HG03139 (cell line): ENCODE measurements around the gene CTBS.
"Not testable (repeated sequence)": the region's sequence is repeated elsewhere in the genome, so short reads cannot be mapped to it uniquely, and the experiment has no call there.

ENCODE experiments used
- ATAC-seq: cut with Tn5 transposase; IDR thresholded peaks from one replicate; pipeline ENCODE4 v1.9.1; 2021; ENCODE audit not compliant: unreplicated experiment

The CTBS gene

DNA sequence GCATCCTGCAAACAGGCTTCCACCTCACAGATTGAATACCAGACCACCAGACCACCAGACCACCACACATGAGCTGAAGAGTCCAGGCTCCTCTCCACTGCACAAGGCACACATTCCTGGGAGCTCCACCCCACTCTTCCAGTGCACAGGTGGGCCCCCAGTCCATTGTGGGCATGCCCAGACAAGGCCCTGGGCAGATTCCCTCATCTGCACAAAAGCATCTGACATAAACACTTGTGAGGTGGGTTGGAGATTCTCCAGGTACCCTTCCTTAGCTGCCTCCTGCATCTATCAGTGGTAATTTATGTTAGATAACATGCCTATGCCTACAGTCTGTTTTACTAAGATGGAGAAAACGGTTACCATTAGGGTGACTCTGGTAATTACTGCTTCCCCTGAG, 11.6 kb upstream of the CTBS start:
- no peak for ATAC-seq

DNA sequence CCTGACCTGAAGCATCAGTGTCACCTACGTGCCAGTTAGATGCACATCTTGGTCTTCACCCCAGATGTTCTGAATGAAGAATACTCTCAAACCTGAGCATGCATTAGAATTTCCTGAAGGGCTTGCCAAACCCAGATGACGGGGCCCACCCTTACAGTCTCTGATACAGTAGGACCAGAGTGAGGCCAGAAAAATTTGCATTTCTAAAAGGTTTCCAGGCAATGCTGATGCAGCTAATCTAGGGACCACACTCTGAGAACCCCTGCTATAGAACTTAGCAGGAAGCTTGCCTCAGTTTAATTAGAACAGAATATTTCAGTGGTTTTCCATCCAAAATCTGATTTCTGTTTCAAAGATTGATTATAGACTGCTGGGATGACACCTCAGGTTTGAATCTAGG, 9.9 kb upstream of the CTBS start:
- no peak for ATAC-seq

DNA sequence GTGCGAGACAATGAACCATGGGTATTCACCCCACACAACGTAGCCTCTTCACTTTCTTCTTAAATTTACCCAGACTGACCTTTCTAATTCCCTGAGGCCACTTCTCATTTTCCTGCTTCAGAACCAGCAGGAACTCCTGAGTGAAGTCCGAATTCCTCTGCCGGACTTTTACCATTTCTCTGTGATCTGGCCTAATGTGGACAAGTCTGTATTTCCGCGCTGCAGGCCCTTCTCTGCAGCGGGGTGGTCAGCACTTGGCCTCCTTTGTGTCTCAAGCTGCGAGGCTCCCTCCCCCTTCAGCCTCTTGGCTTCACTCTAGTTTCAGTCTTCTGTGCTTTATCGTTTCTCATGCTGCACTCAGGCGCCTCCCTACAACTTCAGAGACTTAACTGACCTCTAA, 9.4 kb upstream of the CTBS start:
- ATAC-seq: no peak

DNA sequence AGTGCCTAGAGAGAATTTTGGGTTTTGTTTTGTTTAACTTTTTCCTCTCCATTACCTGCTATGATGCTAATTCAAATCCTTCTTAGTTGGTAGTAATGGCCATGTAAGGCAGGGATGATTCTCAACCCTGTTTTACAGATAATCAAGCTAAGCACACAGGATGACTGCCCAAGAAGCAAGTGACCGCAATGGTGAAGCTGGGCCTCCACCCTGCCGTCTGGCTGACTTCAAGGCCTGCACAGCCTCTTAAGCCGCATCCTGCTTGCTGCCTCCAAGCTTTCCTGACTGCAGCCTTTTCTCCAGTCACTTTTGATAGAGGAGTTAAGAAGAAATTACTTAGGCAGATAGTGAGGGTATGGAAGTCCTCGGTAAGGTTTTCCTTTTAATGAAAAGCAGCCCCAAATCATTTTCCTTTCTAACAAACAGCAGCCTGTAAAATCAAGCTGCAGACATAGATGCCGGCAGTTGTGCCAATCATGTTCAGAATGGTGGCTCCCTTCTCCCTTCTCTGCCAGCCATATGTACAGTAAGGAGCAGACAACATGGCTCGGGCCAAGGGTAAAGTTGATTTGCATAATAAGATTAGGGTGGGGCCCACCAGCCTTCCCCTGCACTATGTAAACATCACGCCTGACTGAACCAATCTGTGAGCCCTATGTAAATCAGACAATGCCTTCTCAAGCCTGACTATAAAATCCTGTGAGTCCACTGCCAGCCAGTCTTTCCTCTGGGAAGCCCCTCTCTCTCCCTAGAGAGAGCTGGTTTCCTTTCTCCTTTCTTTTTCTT, 8.8 kb upstream of the CTBS start:
- ATAC-seq: no peak

DNA sequence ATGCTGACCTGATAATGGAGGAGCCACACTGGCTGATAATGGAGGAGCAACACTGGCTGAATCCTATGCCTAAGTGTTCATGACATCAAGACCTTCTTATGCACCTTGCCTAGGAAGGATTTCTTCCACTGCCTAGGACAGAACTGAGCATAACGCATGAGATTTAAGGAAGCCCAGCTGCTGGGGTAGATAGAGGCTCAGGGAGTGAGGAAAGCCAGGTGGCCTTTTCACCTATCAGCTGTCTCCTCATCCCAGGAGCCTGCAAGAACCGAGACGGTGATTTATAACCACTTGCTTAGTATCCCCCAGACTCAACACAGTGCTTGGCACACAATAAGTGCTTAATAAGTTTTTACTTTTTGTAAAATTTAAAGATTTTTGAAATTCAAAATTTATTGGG, 7.4 kb upstream of the CTBS start:
- no peak for ATAC-seq

DNA sequence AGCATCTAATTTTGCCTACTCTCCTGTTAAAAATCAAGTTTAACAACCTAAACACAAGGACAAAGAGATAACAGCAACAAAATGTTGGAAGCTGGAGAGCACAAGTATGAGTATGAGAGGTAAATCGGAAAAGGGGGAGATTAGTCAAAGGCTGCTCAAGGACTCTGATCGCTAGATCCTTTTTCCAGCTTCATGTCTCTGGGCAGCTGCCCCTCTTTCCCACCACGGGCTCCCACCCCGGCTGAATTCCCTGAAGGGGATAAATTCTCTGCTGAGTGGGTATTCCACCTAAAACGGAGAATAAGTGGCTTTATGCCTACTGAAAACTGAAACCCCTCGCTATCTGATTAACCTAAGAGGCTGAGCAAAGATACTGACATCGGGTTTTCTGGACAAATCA, 696 bp upstream of the CTBS start:
- ATAC-seq: no peak

DNA sequence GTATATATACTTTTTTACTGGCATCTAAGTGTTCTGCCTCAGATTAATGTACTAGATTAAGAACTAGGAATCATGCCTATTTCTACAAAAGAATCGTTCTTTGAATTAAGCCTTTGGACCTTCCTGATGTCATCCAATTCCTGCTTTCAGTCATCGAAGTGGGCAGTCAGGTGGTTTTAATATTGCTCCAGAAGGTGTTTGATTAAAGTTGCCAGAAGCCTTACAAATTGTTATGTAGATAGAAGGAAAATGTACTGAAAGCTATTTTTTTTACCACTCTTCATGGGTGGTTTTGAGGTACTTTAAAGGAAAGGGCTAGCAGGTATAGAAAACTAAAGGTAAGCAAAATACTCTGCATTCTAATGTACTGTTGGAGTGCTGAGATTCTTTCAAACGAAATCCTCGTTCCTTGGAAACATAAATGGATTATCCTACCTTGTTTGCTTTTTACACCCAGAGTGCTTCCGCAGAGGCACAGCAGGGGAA, 716 bp downstream of the CTBS start:
- no peak for ATAC-seq

DNA sequence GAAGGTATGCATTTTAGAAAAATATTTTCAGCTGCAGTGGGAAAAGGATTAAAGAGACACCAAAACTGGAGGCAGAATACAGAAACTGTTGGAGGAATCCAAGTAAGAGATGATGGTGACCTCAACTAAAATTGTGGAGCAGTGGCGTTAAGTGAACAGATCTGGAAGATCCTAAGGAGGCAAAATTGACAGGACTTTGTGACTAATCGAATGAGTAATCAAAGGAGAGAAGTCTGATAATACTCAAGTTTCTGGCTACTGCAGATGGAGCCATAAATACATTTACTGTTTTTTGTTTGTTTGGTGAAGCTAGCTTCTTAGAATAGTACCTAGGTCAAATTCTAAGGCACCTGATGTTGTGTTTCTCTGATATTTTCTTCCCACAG, 3.1 kb downstream of the CTBS start:
- no peak for ATAC-seq

DNA sequence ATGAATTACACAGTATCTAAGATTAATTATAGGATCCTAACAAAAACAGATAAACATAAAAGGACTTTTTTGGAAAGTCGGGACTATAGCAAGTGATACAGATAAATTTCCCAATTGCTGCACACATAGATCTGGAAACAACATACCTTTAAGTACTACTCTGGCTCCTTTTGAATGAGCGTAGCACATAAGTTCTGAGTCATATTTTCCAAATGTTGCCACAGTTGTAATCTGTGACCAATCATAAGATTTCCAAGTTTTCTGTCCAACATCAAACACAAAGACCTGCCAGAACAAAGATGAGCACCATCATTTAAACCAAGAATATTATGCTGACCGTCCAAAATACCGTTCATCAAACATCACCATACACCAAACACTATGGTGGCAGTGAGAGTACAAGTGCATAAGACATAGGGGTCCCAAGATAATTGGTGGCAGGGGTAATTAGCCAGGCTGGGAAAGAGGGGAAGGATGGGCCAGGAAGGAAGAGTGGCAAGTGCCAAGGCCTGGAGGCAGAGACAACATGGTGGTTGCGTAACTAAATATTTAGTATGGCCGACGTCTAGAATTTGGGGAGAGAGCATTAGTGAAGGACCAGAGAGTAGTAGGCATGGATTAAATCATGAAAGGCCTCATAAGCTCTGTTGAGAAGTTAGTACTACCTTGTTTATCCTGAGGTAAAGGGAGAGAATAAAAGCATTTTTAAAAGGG, 3.6 kb downstream of the CTBS start:
- no peak for ATAC-seq

DNA sequence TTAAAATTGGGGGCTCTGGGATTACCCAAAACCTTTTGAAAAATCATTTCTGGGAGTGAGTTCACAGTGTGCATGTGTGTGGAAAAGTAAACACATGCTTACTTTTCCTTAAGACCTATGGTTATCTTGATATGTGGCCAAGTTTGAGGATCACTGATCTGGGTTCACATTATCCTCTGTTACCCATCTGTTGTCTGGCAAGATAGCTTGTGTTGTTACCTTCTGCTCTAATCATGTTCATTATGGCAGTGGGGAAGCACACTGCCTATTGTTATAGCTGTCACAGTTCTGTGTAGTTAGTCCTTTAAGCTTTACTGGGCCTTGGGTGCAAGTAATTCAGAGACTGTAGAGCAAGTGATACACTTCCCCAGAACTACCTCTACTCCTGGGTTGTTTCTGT, 5.0 kb downstream of the CTBS start:
- ATAC-seq: no peak

DNA sequence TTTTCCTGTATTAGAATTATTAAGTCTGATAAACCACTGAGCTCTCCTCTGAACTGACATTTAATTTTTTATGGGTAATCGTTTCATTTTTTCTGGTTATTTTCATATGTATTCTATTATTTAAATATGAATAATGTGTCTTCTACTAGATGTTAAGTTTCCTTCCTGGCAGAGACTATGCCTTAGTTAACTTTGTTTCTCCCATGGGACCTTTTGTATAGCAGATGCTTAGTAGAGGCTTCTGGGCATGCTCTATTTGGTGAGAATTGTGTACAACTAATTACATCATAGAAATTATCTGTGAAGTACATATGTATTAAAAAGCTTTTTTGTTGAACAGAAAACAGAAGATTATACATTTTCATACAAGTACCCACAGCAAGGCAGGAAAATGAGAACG, 23.4 kb downstream of the CTBS start:
- ATAC-seq: no peak

DNA sequence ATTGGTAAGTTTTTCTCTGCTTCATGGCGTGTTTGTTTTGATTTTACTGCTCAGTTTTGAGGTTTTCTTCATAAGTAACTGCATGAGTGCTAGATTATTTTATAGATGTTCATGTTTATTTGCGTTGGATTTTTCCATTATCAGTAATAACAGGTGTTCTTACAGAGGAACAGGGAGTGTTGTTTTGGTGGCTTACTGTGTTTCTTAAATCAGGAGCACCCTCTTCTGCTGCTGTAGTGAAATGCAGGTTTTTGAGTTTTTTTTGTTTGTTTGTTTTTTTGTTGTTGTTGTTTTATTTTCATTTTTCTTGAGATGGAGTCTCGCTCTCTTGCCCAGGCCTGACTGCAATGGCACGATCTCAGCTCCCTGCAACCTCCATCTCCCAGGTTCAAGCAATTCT, 32.6 kb downstream of the CTBS start:
- no peak for ATAC-seq

DNA sequence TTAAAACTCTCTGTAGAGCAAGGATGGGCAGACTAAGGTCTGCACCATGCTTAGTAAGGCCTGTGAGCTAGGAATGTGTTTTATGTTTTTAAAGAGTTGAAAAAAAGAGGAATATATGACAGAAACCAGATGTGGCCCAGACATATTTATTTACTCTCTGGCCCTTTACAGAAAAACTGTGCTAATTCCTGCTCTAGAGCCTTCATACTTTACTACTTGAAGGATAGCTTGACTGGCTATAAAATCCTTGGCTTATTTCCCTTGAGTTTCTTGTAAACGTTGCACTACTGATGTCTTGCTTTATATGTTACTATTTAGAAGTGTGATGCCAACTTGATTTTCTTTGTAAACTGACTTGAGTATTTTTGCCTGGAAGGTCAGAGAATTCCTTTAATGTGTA, 33.5 kb downstream of the CTBS start:
- no peak for ATAC-seq

DNA sequence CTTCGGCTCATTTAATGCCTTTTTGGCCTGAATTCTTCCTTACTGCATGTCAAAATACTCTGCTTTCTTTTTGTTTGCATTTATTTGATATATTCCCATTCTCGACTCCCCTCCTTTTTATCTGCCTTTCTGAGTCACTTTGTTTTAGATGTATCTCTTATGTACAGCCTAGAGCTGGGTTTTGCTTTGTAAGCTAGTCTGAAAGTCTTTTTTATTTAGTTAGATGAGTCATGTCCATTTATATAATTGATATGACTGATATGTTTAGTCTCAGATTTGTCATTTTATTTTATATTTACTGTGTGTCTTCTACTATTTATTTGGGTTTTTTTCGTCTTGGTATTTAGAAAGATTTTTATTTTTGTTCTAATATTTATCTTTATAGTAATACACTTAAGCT, 34.3 kb downstream of the CTBS start:
- ATAC-seq: no peak

DNA sequence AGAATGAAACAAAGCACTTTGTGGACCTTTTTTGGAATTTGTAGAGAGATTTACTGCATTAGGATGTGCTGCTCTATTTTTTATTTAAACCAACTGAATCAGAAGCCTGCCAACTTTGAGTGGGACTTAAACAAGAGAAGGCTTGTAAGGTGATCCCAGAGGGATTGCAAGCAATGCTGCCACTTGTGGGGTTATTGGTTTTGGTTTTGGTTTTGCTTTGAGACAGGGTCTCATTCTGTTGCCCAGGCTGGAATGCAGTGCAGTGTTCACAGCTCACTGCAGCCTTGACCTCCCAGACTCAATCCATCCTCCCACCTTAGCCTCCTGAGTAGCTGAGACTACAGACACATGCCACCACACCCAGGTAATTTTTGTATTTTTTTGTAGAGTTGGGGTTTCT, 35.6 kb downstream of the CTBS start:
- no peak for ATAC-seq

DNA sequence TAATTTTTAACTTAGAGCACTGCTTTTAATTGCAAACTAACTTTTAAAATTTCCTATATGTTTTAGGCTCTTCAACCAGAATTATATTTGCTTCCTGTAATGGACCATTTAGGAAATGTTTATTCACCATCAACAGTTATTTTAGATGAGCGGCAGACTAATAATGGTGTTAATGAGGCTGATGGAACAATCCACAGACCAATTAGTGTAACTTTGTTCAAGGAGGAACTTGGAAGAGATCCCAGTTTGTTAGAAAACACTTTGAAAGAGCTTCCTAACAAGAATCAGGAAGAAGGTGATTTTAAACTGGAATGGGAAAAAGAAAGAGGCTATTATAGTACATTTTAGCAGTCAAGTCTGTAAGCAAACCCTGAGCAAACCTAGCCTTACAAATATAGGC, 48.5 kb downstream of the CTBS start:
- ATAC-seq: no peak

DNA sequence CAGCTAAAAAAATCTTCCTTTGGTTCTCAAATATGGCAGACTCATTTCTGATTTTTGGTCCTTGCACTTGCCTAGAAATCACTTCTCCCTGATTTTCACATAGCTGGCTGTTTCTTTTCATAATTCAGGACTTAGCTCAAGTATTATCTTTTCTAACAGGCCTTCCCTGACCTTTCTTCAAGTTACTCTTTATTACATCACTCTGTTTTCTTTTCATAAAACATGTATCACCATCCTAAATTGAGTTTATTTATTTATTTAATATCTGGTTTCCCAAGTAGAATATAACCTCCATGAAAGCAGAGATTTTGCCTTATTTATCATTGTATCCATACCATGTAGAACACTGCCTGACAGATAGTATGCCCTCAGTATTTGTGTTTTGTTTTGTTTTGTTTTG, 49.6 kb downstream of the CTBS start:
- ATAC-seq: no peak

DNA sequence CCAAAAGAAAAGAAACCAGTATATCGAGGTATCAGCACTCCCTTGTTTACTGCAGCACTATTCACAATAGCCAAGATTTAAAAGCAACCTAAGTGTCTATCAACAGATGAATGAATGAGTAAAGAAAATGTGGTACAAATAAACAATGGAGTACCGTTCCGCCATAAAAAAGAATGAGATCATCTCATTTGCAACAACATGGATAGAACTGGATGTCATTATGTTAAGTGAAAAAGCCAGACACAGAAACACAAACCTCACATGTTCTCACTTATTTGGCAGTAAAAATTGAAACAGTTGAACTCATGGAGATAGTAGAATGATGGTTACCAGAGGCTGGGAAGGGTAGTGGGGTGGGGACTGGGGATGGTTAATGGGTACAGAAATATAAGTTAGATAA, 63.6 kb downstream of the CTBS start:
- no peak for ATAC-seq

DNA sequence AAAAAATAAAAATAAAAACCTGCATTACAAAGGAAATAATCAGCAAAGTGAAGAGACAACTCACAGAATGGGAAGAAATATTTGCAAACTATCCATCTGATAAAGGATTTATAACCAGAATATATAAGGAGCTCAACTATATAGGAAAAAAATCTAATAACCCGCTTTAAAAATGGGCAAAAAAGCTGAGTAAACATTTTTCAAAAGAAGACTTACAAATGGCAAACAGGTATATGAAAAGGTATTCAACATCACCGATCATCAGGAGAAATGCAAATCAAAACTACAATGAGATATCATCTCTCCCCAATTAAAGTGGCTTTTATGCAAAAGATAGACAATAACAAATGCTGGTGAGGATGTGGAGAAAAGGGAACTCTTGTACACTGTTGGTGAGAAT, 64.1 kb downstream of the CTBS start:
- ATAC-seq: no peak

DNA sequence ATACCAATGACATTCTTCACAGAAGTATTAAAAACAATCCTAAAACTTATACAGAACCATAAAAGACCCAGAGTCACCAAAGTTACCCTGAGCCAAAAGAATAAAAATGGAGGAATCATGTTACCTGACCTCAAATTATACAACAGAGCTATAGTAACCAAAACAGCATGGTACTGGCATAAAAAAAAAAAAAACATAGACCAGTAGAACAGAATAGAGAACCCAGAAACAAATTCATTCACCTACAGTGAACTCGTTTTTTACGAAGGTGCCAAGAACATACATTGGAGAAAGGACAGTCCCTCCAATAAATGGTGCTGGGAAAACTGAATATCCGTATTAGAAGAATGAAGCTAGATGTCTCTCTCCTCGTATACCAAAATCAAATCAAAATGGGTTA, 65.2 kb downstream of the CTBS start:
- ATAC-seq: no peak

DNA sequence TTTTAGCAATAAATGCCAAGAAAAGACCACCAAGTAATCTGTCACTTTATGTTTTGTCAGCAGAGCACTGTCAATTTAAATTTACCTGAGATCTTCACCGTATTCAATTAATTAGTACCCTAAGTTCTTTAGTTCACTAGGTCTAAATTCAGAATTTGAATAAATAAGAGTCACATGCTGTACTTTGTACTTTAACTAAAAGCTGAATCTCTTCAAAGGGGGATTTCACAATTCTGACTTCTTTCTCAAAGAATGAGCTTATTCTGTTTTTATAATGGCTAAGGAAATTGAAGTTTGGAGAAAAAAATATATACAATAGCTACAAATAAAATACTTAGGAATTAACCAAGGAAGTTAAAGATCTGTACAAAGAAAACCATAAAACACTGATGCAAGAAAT, 65.7 kb downstream of the CTBS start:
- ATAC-seq: no peak

DNA sequence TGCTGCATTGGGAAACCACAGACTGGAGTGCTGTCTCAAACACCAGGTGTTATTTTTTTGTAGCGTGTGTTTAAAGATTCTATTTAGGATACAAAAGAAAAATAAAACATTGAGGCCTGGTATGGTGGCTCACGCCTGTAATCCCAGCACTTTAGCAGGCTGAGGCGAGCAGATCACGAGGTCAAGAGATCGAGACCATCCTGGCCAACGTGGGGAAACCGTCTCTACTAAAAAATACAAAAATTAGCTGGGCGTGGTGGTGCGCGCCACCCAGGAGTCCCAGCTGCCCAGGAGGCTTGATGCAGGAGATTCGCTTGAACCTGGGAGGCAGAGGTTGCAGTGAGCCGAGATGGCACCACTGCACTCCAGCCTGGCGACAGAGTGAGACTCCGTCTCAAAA, 66.4 kb downstream of the CTBS start:
- ATAC-seq: not testable (repeated sequence)
